Measurements from ENCODE around the gene UBFD1. TPM values are rescaled to one million over a fixed set of nuclear protein-coding genes. Genes with fewer than 3 reads are reported as not detected.

Gene UBFD1
- total and polyA plus RNA-seq, 2 donors (not counting 1 experiment from before 2014, with no cell fraction given): 66.6 to 101 TPM

GRCh38 chr16:23594186-23594585 is 36.7 kb downstream of the UBFD1 start:
- no peak for TF ChIP-seq EZH2 (IDR thresholded peaks at IDR 0.05; ENCODE audit: low read length, missing control alignments)
- no peak for TF ChIP-seq CTCF (conservative IDR thresholded peaks at IDR 0.05 in 1 of 2, IDR thresholded peaks at IDR 0.05 in 1 of 2; ENCODE audit: low read depth in 1 of 2, low read length in 2 of 2)
- Histone ChIP-seq H3K4me2 (ENCODE audit: extremely low read depth, insufficient read depth, low read length) (no peak overlapping the region), H3K27ac (ENCODE audit: insufficient read depth, low read length) (no peak overlapping the region)

DNA sequence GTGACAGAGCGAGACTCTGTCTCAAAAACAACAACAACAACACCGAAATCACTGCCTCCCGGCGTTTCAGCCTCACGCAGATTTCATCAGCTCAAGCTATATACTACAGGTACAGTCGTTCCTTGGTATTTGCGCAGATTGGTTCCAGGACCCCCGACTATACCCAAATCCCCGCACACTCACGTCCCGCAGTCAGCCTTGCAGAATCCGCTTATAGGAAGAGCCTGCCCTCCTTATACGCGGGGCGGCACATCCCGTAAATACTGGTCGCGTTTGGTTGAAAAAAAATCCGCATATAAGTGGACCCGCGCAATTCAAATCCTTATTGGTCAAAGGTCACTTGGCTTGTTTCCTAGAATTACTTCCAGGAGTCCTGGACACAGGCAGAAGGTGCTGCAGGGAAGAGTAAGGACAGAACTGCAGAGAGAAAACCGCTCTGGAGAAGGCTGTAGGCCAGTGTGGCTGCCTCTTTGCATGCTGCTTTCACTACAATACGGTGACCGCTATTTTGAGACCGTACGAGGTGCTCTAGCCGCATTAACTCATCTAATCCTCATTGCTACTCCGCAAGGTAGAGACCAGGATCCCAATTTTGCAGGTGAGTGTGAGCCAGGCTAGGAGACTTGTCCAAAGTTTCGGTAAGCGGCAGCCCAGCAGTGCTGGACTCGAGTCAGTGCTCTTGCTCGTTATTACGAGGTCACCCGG is 37.9 kb downstream of the UBFD1 start:
- no peaks in the 10 kb centered on the region for H4K20me1 ChIP-seq (ENCODE audit: control insufficient read depth, extremely low read depth, insufficient read depth, low read length)
- H3K9ac ChIP-seq (ENCODE audit: insufficient read depth, low read length): peak overlapping the region; percentile 97
- H2AFZ ChIP-seq (ENCODE audit: low read length): no peak overlapping the region
- peak overlapping the region; percentile 69 to 100 (median 80) for H3K4me3 ChIP-seq (replicated peaks in 1 of 4; ENCODE audit: control extremely low read depth in 1 of 4, insufficient read depth in 1 of 4, low read depth in 3 of 4, low read length in 4 of 4)
- H3K27me3 ChIP-seq (ENCODE audit: control insufficient read depth, insufficient read depth, low read length): no peaks in the 10 kb centered on the region
- H3K9me3 ChIP-seq (ENCODE audit: control insufficient read depth, insufficient read depth, low read depth, low read length): no peaks in the 10 kb centered on the region
- peak overlapping the region; percentile 87 for H3K27ac ChIP-seq (ENCODE audit: insufficient read depth, low read length)
- H3K4me2 ChIP-seq (ENCODE audit: extremely low read depth, insufficient read depth, low read length): peak overlapping the region; percentile 74
- no peaks in the 10 kb centered on the region for H3K4me1 ChIP-seq (ENCODE audit: control insufficient read depth, extremely low read depth, insufficient read depth, low read length)
- peaks cover 50% of the 10 kb centered on the region for H3K79me2 ChIP-seq (ENCODE audit: control insufficient read depth, insufficient read depth, low read length)
- TF ChIP-seq CTCF (conservative IDR thresholded peaks at IDR 0.05 in 1 of 2, IDR thresholded peaks at IDR 0.05 in 1 of 2; ENCODE audit: low read depth in 1 of 2, low read length in 2 of 2) (no peak), EZH2 (IDR thresholded peaks at IDR 0.05; ENCODE audit: low read length, missing control alignments) (no peak)
- peaks cover 5% of the 10 kb centered on the region for H3K36me3 ChIP-seq (ENCODE audit: control insufficient read depth, insufficient read depth, low read length)
- DNase-seq (ENCODE audit: low read depth in 2 of 2): no peak

More at GRCh38 chr16:23594186-23594585, 36.7 kb downstream of the UBFD1 start:
- Histone ChIP-seq H3K27me3 (ENCODE audit: control insufficient read depth, insufficient read depth, low read length) (no peaks in the 10 kb centered on the region), H4K20me1 (ENCODE audit: control insufficient read depth, extremely low read depth, insufficient read depth, low read length) (no peaks in the 10 kb centered on the region), H3K4me1 (ENCODE audit: control insufficient read depth, extremely low read depth, insufficient read depth, low read length) (no peaks in the 10 kb centered on the region), H3K4me3 (replicated peaks in 1 of 4; ENCODE audit: control extremely low read depth in 1 of 4, insufficient read depth in 1 of 4, low read depth in 3 of 4, low read length in 4 of 4) (no peak overlapping the region), H3K9me3 (ENCODE audit: control insufficient read depth, insufficient read depth, low read depth, low read length) (no peaks in the 10 kb centered on the region), H2AFZ (ENCODE audit: low read length) (no peak overlapping the region), H3K9ac (ENCODE audit: insufficient read depth, low read length) (no peak overlapping the region), H3K79me2 (ENCODE audit: control insufficient read depth, insufficient read depth, low read length) (peaks cover 60% of the 10 kb centered on the region), H3K36me3 (ENCODE audit: control insufficient read depth, insufficient read depth, low read length) (peaks cover 8% of the 10 kb centered on the region)
- DNase-seq (ENCODE audit: low read depth in 2 of 2): no peak

DNA sequence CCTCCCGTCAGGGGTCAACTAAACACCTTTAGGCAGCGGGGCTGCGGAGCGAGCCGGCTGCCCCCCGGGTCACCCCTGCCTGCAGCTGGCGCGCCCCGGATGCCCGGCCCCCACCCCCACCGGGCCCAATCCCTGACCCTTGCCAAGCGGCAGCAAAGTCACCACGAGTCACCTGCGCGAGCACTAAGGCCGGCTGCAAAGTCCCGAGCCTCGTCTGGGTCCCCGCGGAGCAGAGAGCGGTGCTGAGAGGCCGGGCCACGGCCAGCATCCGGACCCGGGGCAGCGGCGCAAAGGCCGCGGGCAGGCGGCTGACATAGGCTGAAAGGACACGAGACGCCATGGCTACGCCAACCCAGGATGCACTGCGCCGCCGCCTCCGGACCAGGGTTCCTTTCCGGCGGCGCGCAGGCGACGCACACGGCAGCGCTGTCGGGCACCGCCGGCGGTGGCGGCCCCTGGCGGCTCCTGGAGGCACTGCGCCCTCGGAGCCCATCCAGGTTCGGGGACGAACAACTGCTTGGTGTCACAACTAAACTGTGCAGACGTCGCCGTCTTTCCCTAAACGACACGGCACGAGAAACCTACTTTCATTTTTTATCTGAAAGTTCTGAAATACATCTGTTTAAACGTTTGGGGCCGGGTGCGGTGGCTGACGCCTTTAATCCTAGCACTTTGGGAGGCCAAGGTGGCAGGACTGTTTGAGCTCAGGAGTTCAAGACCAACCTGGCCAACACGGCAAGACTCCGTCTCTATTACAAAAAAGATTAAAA is 38.6 kb downstream of the UBFD1 start, which contains the start of gene NDUFAB1:
NDUFAB1 (minus strand) TSS at position 366 of the 770 bp plus-strand sequence; CDS start at position 340, 26 bp downstream.
- Histone ChIP-seq H3K9ac (ENCODE audit: insufficient read depth, low read length) (peak within 1 kb of the TSS; percentile 97), H3K27me3 (ENCODE audit: control insufficient read depth, insufficient read depth, low read length) (no peaks in the 10 kb centered on the region), H3K36me3 (ENCODE audit: control insufficient read depth, insufficient read depth, low read length) (peaks cover 4% of the 10 kb centered on the region), H3K79me2 (ENCODE audit: control insufficient read depth, insufficient read depth, low read length) (peaks cover 45% of the 10 kb centered on the region), H4K20me1 (ENCODE audit: control insufficient read depth, extremely low read depth, insufficient read depth, low read length) (no peaks in the 10 kb centered on the region), H3K4me3 (replicated peaks in 1 of 4; ENCODE audit: control extremely low read depth in 1 of 4, insufficient read depth in 1 of 4, low read depth in 3 of 4, low read length in 4 of 4) (peak within 1 kb of the TSS; percentile 69 to 100 (median 80)), H3K4me2 (ENCODE audit: extremely low read depth, insufficient read depth, low read length) (peak within 1 kb of the TSS; percentile 74), H3K27ac (ENCODE audit: insufficient read depth, low read length) (peak within 1 kb of the TSS; percentile 87), H2AFZ (ENCODE audit: low read length) (peak within 1 kb of the TSS; percentile 91), H3K9me3 (ENCODE audit: control insufficient read depth, insufficient read depth, low read depth, low read length) (no peaks in the 10 kb centered on the region), H3K4me1 (ENCODE audit: control insufficient read depth, extremely low read depth, insufficient read depth, low read length) (no peaks in the 10 kb centered on the region)
- no peak for TF ChIP-seq EZH2 (IDR thresholded peaks at IDR 0.05; ENCODE audit: low read length, missing control alignments)
- TF ChIP-seq CTCF (conservative IDR thresholded peaks at IDR 0.05 in 1 of 2, IDR thresholded peaks at IDR 0.05 in 1 of 2; ENCODE audit: low read depth in 1 of 2, low read length in 2 of 2): peak; percentile 54 to 90
- DNase-seq (ENCODE audit: low read depth in 2 of 2): peak; percentile 83
